HUES48 (cell line): Measurements from ENCODE around the gene SLC35F1.

Experiments
- H3K27ac ChIP-seq: one replicate; pipeline ENCODE4 v1.7.0; 2013; ENCODE audit warnings: low read depth, low read length, inconsistent platforms
- H3K27me3 ChIP-seq: 2 replicates; pipeline ENCODE4 v1.6.1; 2013; ENCODE audit warnings: mild to moderate bottlenecking, low read length; ENCODE audit not compliant: control insufficient read depth, insufficient read depth
- H3K36me3 ChIP-seq: 2 replicates; pipeline ENCODE4 v1.6.1; 2013; ENCODE audit warnings: low read length; ENCODE audit not compliant: control insufficient read depth, insufficient read depth
- H3K4me1 ChIP-seq: 2 replicates; pipeline ENCODE4 v1.6.1; 2013; ENCODE audit warnings: mild to moderate bottlenecking, low read length; ENCODE audit not compliant: control insufficient read depth, insufficient read depth
- H3K4me3 ChIP-seq: 2 replicates; pipeline ENCODE4 v1.5.1; 2013; ENCODE audit warnings: mild to moderate bottlenecking, low read depth, low read length
- H3K9ac ChIP-seq: 2 replicates; pipeline ENCODE4 v1.6.1; 2013; ENCODE audit warnings: mild to moderate bottlenecking, low read depth, low read length, moderate library complexity
- H3K9me3 ChIP-seq: 2 replicates; pipeline ENCODE4 v1.6.1; 2013; ENCODE audit warnings: low read length; ENCODE audit not compliant: control insufficient read depth, insufficient read depth

The SLC35F1 gene

DNA sequence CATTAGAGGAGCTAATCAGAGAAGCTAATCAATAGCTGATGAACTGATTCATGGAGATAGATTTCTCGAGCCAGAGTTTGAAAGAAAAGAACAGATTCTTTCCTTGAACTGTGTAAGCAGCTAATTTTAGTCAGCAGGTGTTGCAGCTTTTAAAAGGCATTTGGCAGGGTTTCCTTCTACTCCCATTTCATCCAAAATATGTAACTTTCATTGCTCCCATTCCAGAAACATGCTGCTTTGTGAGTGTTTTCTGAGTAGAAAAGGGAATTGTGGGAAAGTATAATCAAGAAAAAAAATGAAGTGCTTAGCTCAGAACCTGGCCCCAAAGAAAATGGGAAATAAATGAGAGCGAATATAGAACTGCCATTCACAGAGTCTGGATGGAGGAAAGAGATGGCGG, 20.8 kb downstream of the SLC35F1 start:
- Histone ChIP-seq H3K4me3 (no peak overlapping the region), H3K27ac (no peak overlapping the region), H3K36me3 (no peaks in the 10 kb centered on the region), H3K27me3 (0 out of 2 replicates have a peak, but pooled peaks cover under 1% of the 10 kb centered on the region), H3K4me1 (peaks cover 6% of the 10 kb centered on the region; the same call in 1 of the 2 replicates), H3K9ac (no peak overlapping the region), H3K9me3 (no peaks in the 10 kb centered on the region; the same call in 1 of the 2 replicates)

DNA sequence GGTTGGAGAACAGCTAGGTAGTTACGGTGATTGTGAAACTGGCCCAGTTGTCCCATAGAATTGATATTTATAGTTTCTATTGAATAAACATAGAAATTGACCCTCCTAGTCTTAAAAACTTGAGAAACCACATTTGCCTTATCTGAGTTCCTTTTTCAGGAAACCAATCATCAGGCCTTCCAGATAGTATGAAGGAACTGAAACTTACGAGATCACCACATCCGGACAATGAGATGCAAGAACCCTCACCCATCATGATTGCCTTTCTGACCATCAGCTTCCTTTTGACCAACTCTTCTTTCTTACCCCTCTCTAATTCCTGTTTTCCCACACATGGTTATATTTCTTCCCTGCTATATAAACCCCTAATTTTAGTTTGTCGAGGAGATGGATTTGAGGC, 21.8 kb downstream of the SLC35F1 start:
- Histone ChIP-seq H3K9me3 (no peaks in the 10 kb centered on the region; the same call in 1 of the 2 replicates), H3K4me3 (no peak overlapping the region), H3K27me3 (no peaks in the 10 kb centered on the region), H3K9ac (no peak overlapping the region), H3K4me1 (peaks cover 6% of the 10 kb centered on the region; the same call in 1 of the 2 replicates), H3K27ac (no peak overlapping the region), H3K36me3 (no peaks in the 10 kb centered on the region)

DNA sequence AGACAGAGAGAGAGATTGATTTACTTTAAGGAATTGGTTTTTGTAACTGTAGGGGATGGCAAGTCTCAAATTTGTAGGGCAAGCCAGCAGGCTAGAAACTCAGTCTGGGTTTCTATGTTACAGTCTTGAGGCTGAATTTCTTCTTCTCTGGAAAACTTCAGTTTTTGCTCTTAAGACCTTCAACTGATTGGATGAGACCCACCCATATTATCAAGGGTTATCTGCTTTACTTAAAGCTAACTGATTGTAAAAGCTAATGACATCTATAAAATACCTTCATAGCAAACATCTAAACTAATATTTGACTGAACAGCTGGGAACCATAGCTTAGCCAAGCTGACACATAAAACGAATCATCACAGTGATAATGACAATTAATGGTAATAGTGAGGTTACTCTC, 22.4 kb downstream of the SLC35F1 start:
- no peak overlapping the region for H3K4me3 ChIP-seq

DNA sequence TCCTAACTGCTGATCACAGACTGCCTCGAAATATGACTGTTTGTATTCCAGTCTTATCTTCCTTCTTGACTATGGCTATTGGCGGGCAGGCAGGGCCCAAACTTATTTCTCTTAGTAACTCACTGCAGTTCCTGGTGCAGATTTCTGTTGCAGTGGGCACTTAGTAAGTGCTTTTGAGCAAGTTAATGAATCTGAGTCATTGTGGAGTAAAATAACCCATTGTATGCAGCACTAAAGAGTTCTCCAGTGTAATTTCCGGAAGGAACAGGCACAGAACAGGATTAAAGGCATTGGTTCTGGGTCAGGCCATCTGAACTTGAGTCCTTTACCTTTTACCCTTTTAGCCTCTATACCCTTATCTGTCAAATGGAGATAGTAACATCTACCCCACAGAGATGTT, 23.6 kb downstream of the SLC35F1 start:
- no peak overlapping the region for H3K9ac ChIP-seq
- no peak overlapping the region for H3K4me3 ChIP-seq
- H3K27me3 ChIP-seq = no peaks in the 10 kb centered on the region
- no peak overlapping the region for H3K27ac ChIP-seq
- H3K4me1 ChIP-seq = peaks cover 6% of the 10 kb centered on the region; the same call in 1 of the 2 replicates
- no peaks in the 10 kb centered on the region; the same call in 1 of the 2 replicates for H3K9me3 ChIP-seq
- H3K36me3 ChIP-seq = no peaks in the 10 kb centered on the region

More for the DNA sequence above, 22.4 kb downstream of the SLC35F1 start:
- Histone ChIP-seq H3K9me3 (no peaks in the 10 kb centered on the region; the same call in 1 of the 2 replicates), H3K9ac (no peak overlapping the region), H3K4me1 (peaks cover 6% of the 10 kb centered on the region; the same call in 1 of the 2 replicates), H3K27me3 (no peaks in the 10 kb centered on the region), H3K27ac (no peak overlapping the region), H3K36me3 (no peaks in the 10 kb centered on the region)

DNA sequence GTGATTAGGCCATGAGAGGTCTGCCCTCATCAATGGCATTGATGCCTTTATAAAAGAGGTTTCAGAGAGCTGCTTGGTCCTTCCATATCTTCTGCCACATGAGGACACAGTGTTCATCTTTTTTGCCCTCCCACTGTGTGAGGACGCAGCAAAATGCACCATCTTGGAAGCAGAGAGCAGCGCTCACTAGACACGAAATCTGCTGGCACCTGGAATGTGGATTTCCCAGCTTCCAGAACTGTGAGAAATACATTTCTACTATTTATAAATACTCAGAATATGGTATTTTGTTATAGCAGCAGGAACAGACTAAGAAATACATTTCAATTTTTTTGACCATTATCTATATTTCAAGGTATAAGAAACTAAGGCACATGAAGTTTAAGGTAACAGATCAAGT, 24.9 kb downstream of the SLC35F1 start:
- peaks cover 6% of the 10 kb centered on the region; the same call in 1 of the 2 replicates for H3K4me1 ChIP-seq
- no peaks in the 10 kb centered on the region for H3K27me3 ChIP-seq
- H3K9me3 ChIP-seq = no peaks in the 10 kb centered on the region; the same call in 1 of the 2 replicates
- H3K4me3 ChIP-seq = no peak overlapping the region
- no peak overlapping the region for H3K9ac ChIP-seq
- no peaks in the 10 kb centered on the region for H3K36me3 ChIP-seq
- H3K27ac ChIP-seq = no peak overlapping the region

DNA sequence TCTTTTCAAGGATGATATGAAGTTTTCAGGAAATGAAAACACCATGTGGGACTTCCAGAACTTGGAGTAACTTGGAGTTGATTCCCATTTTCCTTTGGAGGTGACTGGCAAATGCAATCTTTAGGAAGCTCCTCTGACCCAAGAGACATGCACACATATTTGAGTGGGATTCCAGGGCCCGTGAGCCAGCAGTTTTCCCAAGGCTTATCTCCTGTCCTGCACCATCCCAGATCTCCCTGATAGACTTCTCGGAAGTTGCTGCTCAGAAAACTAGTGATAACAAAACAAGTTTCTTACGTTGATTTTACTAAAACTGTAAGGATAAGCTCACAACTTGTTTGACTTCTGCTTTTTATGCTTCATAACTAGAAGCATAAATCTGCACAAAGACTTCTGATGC, 25.6 kb downstream of the SLC35F1 start:
- Histone ChIP-seq H3K4me3 (no peak overlapping the region), H3K27me3 (no peaks in the 10 kb centered on the region), H3K36me3 (no peaks in the 10 kb centered on the region), H3K4me1 (peaks cover 7% of the 10 kb centered on the region; the same call in 1 of the 2 replicates), H3K9me3 (no peaks in the 10 kb centered on the region; the same call in 1 of the 2 replicates), H3K9ac (no peak overlapping the region), H3K27ac (no peak overlapping the region)

DNA sequence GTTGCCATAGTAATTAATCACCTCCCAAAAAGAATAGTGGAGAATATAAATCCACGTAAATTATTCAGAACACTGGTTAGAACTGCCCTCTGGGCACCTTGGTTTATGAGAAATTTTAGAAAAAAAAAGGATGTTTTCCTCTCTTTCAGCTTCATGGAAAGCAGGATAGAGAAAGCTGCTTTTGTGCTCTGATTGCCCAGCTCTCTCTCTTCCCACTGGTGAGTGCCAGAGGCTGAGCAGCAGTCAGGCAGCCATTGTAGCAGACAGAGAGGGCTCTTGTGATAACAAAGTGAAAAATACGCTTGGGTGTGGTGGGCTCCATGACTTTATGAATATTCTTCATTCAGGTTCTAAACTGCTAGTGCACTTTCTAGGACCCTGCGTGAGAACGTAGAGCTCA, 26.4 kb downstream of the SLC35F1 start:
- Histone ChIP-seq H3K4me3 (no peak overlapping the region), H3K27me3 (no peaks in the 10 kb centered on the region), H3K36me3 (no peaks in the 10 kb centered on the region), H3K9ac (no peak overlapping the region), H3K9me3 (no peaks in the 10 kb centered on the region; the same call in 1 of the 2 replicates), H3K27ac (no peak overlapping the region), H3K4me1 (peaks cover 15% of the 10 kb centered on the region)

DNA sequence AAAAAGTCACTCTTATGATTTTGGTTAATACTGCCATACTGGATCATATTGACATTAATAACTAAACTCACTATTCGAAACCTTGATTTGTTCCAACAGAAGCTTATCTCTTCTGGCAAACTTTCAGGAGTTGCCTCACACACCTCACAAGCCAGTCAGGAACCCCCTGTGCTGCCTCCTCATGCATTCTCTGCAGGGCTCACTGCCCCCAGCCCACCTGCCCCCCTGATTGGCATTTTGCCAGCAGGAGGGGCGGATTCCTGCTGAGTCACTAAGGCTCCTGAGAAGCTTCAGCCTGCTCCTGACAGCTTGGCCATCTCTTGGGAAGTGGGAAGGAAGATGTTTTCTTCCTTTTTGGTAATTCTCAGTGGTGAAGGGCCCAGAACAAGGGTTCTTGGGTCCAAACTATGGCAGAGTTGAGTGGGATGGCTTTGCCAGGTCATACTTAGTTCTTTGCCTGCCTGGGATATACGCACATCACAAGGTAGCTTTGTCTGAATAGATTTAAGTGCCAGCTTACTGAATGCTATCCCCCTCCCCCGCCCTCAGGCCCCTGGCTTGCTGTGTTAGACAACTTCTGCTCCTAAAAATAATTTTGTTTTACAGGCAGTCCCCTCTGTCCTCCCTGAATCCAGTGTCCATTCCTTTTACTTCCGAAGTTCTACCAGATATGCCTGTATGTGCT, 31.4 kb downstream of the SLC35F1 start:
- Histone ChIP-seq H3K27me3 (no peaks in the 10 kb centered on the region), H3K36me3 (no peaks in the 10 kb centered on the region), H3K4me3 (no peak overlapping the region), H3K9me3 (no peaks in the 10 kb centered on the region), H3K27ac (no peak overlapping the region), H3K4me1 (peaks cover 18% of the 10 kb centered on the region), H3K9ac (no peak overlapping the region)

DNA sequence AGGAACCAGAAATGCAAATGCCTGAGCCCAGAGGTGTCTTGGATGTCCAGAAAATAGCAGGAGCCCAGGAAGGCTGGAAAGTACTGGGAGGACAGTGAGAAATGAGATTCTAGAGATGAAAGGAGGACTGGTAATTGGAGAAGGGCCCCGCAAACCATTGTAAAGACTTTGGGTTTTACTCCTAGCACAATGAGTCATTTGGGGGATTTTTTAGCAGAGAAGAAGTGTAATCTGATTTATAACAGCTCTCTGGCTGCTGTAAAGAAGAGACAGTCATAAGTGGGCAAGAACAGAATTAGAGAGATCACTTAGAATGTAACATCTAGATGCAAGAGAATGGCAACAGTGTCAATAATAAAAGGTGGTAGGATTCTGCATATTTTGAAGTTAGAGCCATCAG, 40.2 kb downstream of the SLC35F1 start:
- Histone ChIP-seq H3K27me3 (no peaks in the 10 kb centered on the region), H3K9me3 (no peaks in the 10 kb centered on the region), H3K4me3 (no peak overlapping the region), H3K27ac (no peak overlapping the region), H3K4me1 (peaks cover 13% of the 10 kb centered on the region), H3K36me3 (no peaks in the 10 kb centered on the region), H3K9ac (no peak overlapping the region)

DNA sequence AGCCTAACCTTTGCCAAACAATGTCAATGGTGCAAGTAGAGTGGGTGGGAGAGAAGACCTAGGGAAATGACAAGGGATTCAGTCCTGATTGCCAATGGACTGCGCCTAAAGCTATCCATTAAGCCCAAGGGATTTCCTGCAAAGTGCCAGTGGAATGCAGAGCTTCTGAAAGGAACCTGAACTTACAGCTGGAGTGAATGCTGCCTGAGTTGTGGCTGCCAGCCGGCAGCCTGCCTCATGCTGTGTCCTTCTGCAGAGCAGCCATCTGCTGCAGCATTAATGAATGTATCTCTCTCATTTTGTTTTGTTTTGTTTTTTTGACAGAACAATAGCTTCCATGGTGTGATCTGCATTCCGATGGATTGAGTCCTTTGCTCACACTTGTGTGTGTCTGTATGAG, 44.7 kb downstream of the SLC35F1 start:
- H3K9ac ChIP-seq = no peak overlapping the region
- peak overlapping the region; percentile 80 for H3K27ac ChIP-seq
- H3K4me1 ChIP-seq = peaks cover 17% of the 10 kb centered on the region
- no peaks in the 10 kb centered on the region for H3K27me3 ChIP-seq
- no peaks in the 10 kb centered on the region for H3K36me3 ChIP-seq
- H3K4me3 ChIP-seq = no peak overlapping the region
- H3K9me3 ChIP-seq = no peaks in the 10 kb centered on the region

DNA sequence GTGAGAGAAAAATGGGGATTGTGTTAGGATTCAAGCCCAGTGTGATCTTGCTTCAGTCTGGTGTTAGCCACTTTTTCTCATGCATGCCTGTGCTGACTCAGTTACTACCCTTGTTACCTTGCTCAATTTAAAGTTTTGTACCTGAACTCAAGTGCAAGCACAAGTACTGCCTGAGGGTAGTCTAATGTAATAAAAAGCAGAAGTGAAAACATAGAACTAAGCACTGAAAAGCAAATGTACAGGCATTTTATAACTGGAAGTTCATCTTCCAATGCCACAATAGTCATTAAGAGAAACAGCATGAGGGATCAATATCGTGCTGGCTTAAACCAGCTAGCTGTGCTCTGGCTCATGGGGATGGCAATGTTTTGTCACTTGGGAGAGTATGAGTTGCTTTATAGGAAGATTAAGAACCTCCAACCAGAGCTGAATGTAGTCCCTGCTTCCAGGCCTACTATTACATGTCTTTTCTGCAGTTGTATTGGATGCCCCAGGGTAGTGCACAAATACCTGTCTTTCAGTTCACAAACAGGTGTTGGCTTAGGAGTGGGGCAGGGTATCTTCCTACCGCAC, 48.7 kb downstream of the SLC35F1 start:
- Histone ChIP-seq H3K9ac (no peak overlapping the region), H3K27me3 (no peaks in the 10 kb centered on the region), H3K9me3 (no peaks in the 10 kb centered on the region), H3K4me1 (peaks cover 17% of the 10 kb centered on the region), H3K4me3 (no peak overlapping the region), H3K36me3 (no peaks in the 10 kb centered on the region), H3K27ac (no peak overlapping the region)
